A549 (cell line): ENCODE results near the gene FAM174C. TPM values are rescaled to one million over a fixed set of nuclear protein-coding genes. Genes with fewer than 3 reads are reported as not detected.

ENCODE experiments used
- ATAC-seq, 2 experiments: fragments of 200-7000 bp in 1 of 2; fragments of >200 bp in 1 of 2; cut with Nextera tagmentation in 1 of 2; cut with Tn5 transposase in 1 of 2; 3 replicates each; pipeline versions ENCODE4 v1.8.0 to v1.9.1; 2018 to 2020; ENCODE audit warnings: mild to moderate bottlenecking in 1 of 2, moderate library complexity in 1 of 2
- CTCF ChIA-PET: fragments of 300-600 bp; sonication (Branson Sonifier 250); formaldehyde crosslinking; extraction: SDS; loops from one replicate; lab custom pipeline; 2021; ENCODE audit warnings: antibody characterized with exemption, inconsistent platforms; lab: Yijun Ruan, JAX
- POLR2A ChIA-PET: fragments of 350-600 bp; formaldehyde crosslinking; extraction: SDS; loops from one replicate; lab custom pipeline; 2021; ENCODE audit warnings: antibody characterized with exemption, inconsistent platforms; lab: Yijun Ruan, JAX
- DNase-seq, 2 experiments: peaks; one replicate each; pipeline versions ENCODE4 v3.0.0 to v3.0.0-alpha.2; 2011 to 2016; ENCODE audit warnings: low read depth in 1 of 2, low spot score in 1 of 2
- FAIRE-seq: peaks from 2 replicates; lab custom pipeline; 2011; peaks lifted over from hg19 to GRCh38; lab: Jason Lieb, UNC
- H3K27ac ChIP-seq, 2 experiments: fragments of >200 bp; sonication (Bioruptor Twin); formaldehyde crosslinking; 3 replicates each; pipeline ENCODE4 v1.5.1; 2016 to 2017
- H3K4me1 ChIP-seq: fragments of >200 bp; sonication (Bioruptor Twin); formaldehyde crosslinking; 3 replicates; pipeline ENCODE4 v1.6.1; 2016
- H3K4me2 ChIP-seq: fragments of >200 bp; sonication (Bioruptor Twin); formaldehyde crosslinking; 3 replicates; pipeline ENCODE4 v1.6.1; 2016
- H3K4me3 ChIP-seq: fragments of >200 bp; sonication (Bioruptor Twin); formaldehyde crosslinking; 3 replicates; pipeline ENCODE4 v1.5.1; 2016
- H3K9me3 ChIP-seq: fragments of >200 bp; sonication (Bioruptor Twin); formaldehyde crosslinking; 3 replicates; pipeline ENCODE4 v1.6.1; 2016
- ATOH8 ChIP-seq: fragments of 250-450 bp; sonication (Bioruptor Pico); IDR thresholded peaks from 2 replicates; pipeline ENCODE4 v1.5.0; 2020; ENCODE audit warnings: low read depth, mild to moderate bottlenecking, moderate library complexity
- CBX2 ChIP-seq: fragments of 200-600 bp; sonication (generic); IDR thresholded peaks from 2 replicates; pipeline ENCODE4 v1.6.1; 2016; ENCODE audit warnings: low read depth, mild to moderate bottlenecking, borderline replicate concordance
- CHD4 ChIP-seq: fragments of 200-600 bp; sonication (generic); IDR thresholded peaks from 2 replicates; pipeline ENCODE4 v1.6.1; 2016; ENCODE audit warnings: antibody characterized with exemption, mild to moderate bottlenecking, borderline replicate concordance
- EHMT2 ChIP-seq: fragments of 200-600 bp; sonication (generic); IDR thresholded peaks from 2 replicates; pipeline ENCODE4 v1.6.1; 2016; ENCODE audit warnings: antibody characterized with exemption, low read depth, mild to moderate bottlenecking, moderate library complexity
- ELK1 ChIP-seq: fragments of 150-350 bp; IDR thresholded peaks from 2 replicates; pipeline ENCODE4 v1.6.1; 2014; ENCODE audit warnings: low read depth, mild to moderate bottlenecking, low read length
- EP300 ChIP-seq, 2 experiments: fragments of >200 bp; sonication (Bioruptor Twin); formaldehyde crosslinking; IDR thresholded peaks; 2 replicates in 1 of 2; 3 replicates in 1 of 2; pipeline ENCODE4 v1.6.1; 2016 to 2017
- ESRRA ChIP-seq: fragments of 150-350 bp; IDR thresholded peaks from 2 replicates; pipeline ENCODE4 v1.6.1; 2014; ENCODE audit warnings: mild to moderate bottlenecking, low read length, borderline replicate concordance
- FOXS1 ChIP-seq: fragments of 250-450 bp; sonication (Bioruptor Pico); IDR thresholded peaks from 2 replicates; pipeline ENCODE4 v1.5.0; 2020; ENCODE audit warnings: mild to moderate bottlenecking, moderate library complexity
- HOXB5 ChIP-seq: fragments of 250-450 bp; sonication (Bioruptor Pico); IDR thresholded peaks from 2 replicates; pipeline ENCODE4 v1.5.0; 2020; ENCODE audit warnings: mild to moderate bottlenecking, moderate library complexity
- JUNB ChIP-seq: fragments of >200 bp; sonication (Bioruptor Twin); formaldehyde crosslinking; IDR thresholded peaks from 2 replicates; pipeline ENCODE4 v1.6.1; 2016
- KDM1A ChIP-seq: fragments of 200-600 bp; sonication (generic); IDR thresholded peaks from 2 replicates; pipeline ENCODE4 v1.6.1; 2016; ENCODE audit warnings: low read depth, mild to moderate bottlenecking
- KDM5A ChIP-seq: fragments of 200-600 bp; sonication (generic); IDR thresholded peaks from 2 replicates; pipeline ENCODE4 v1.6.1; 2016; ENCODE audit warnings: antibody characterized with exemption, mild to moderate bottlenecking
- MAFK ChIP-seq: fragments of 450-650 bp; IDR thresholded peaks from 2 replicates; pipeline ENCODE4 v1.6.1; 2014; ENCODE audit not compliant: partially characterized antibody
- NPAS2 ChIP-seq: fragments of 250-450 bp; sonication (Bioruptor Pico); IDR thresholded peaks from 2 replicates; pipeline ENCODE4 v1.8.0; 2022; ENCODE audit warnings: mild to moderate bottlenecking, moderate library complexity, borderline replicate concordance
- POLR2AphosphoS2 ChIP-seq: conservative IDR thresholded peaks from 2 replicates; pipeline ENCODE4 v1.6.1; 2012; ENCODE audit warnings: low read length, improper control_type of control experiment, inconsistent platforms
- RARB ChIP-seq: fragments of 250-450 bp; sonication (Bioruptor Pico); IDR thresholded peaks from 2 replicates; pipeline ENCODE4 v1.8.0; 2021; ENCODE audit warnings: mild to moderate bottlenecking, moderate library complexity
- RFX5 ChIP-seq: fragments of 450-650 bp; IDR thresholded peaks from 2 replicates; pipeline ENCODE4 v1.7.1; 2014; ENCODE audit warnings: antibody characterized with exemption, mild to moderate bottlenecking, moderate library complexity
- RNF2 ChIP-seq: fragments of 200-600 bp; sonication (generic); IDR thresholded peaks from 2 replicates; pipeline ENCODE4 v1.6.1; 2016; ENCODE audit warnings: low read depth, mild to moderate bottlenecking, antibody characterized with exemption, moderate library complexity, borderline replicate concordance
- SREBF2 ChIP-seq: fragments of 450-650 bp; IDR thresholded peaks from 2 replicates; pipeline ENCODE4 v1.6.1; 2014; ENCODE audit warnings: mild to moderate bottlenecking, moderate library complexity
- TFCP2L1 ChIP-seq: fragments of 250-450 bp; sonication (Bioruptor Pico); IDR thresholded peaks from 2 replicates; pipeline ENCODE4 v1.5.0; 2021; ENCODE audit warnings: mild to moderate bottlenecking
- TP53 ChIP-seq: fragments of 250-450 bp; sonication (Bioruptor Pico); IDR thresholded peaks from 2 replicates; pipeline ENCODE4 v1.5.0; 2021; ENCODE audit warnings: mild to moderate bottlenecking, moderate library complexity
- ZC3H11A ChIP-seq: fragments of 450-650 bp; IDR thresholded peaks from 2 replicates; pipeline ENCODE4 v1.6.1; 2014; ENCODE audit warnings: antibody characterized with exemption, mild to moderate bottlenecking
- ZSCAN20 ChIP-seq: fragments of 250-450 bp; sonication (Bioruptor Pico); IDR thresholded peaks from 2 replicates; pipeline ENCODE4 v1.8.0; 2022; ENCODE audit warnings: mild to moderate bottlenecking, moderate library complexity
- WGBS: methylation state at CpG from one replicate; pipeline ENCODE4 v1.1.6; 2017; ENCODE audit errors: missing lambda C conversion rate; 5-methylcytosine and 5-hydroxymethylcytosine counted together
- polyA plus RNA-seq, 4 experiments: library from polyadenylated mRNA; depleted of rRNA in 3 of 4; stranded (reverse); fragments of >200 nt; fragmentation: RNase III in 1 of 4; extraction: RNeasy Plus Mini Kit Qiagen cat#74134 plus additional on column Dnase treatment in 1 of 4; gene quantifications; 2 replicates in 3 of 4; 3 replicates in 1 of 4; pipeline ENCODE4 v1.2.3, GENCODE V29; 2011 to 2017
- TF ChIP-seq, protein P1 (sequence below): IDR thresholded peaks from 2 replicates; pipeline ENCODE4 v1.6.1; 2012
- TF ChIP-seq, protein P2 (sequence below): fragments of 200-600 bp; sonication (generic); IDR thresholded peaks from 2 replicates; pipeline ENCODE4 v1.6.1; 2016; ENCODE audit warnings: antibody characterized with exemption, mild to moderate bottlenecking, moderate library complexity

Gene FAM174C
- polyA plus RNA-seq, 2 of the 4 experiments (the other 2 are of a cell fraction): 24.8 to 37.1 TPM

GRCh38 chr19:1316466-1316865 lies 41.1 kb downstream of the FAM174C start (continued):
- TF ChIP-seq ATOH8 (CRISPR knock-in tag): no peak
- no peak for TF ChIP-seq SREBF2
- TF ChIP-seq ZC3H11A: no peak
- no peak for TF ChIP-seq POLR2AphosphoS2

GRCh38 chr19:1317274-1318003 lies 42.1 kb downstream of the FAM174C start:
- H3K4me1 ChIP-seq: peaks cover 27% of the 10 kb centered on the region
- TF ChIP-seq KDM1A (no peak), EP300 (IDR thresholded peaks at IDR 0.05) (no peak), ELK1 (no peak), MAFK (no peak), KDM5A (no peak), RNF2 (no peak), CBX2 (no peak), FOXS1 (CRISPR knock-in tag) (no peak), TP53 (CRISPR knock-in tag) (no peak), RFX5 (no peak), NPAS2 (no peak), JUNB (no peak)
- TF ChIP-seq, protein P1, sequence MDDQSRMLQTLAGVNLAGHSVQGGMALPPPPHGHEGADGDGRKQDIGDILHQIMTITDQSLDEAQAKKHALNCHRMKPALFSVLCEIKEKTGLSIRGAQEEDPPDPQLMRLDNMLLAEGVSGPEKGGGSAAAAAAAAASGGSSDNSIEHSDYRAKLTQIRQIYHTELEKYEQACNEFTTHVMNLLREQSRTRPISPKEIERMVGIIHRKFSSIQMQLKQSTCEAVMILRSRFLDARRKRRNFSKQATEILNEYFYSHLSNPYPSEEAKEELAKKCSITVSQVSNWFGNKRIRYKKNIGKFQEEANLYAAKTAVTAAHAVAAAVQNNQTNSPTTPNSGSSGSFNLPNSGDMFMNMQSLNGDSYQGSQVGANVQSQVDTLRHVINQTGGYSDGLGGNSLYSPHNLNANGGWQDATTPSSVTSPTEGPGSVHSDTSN: no peak
- TF ChIP-seq, all 56 proteins: peak for 0
- DNase-seq (no peak), ATAC-seq (no peak), FAIRE-seq (no peak)
- H3K9me3 ChIP-seq: no peaks in the 10 kb centered on the region
- H3K27ac ChIP-seq: no peak overlapping the region
- POLR2A ChIA-PET: no interaction called here
- no peak overlapping the region for H3K4me2 ChIP-seq
- CTCF ChIA-PET: interaction anchor here (1.3 to 5.0 kb wide), 6 partner anchors 10 to 73 kb away, joined by 4 to 29 read pairs (median 8); no protein-coding TSS in a partner anchor
- 76% methylated on average over 17 of the region's 17 CpGs for WGBS
- H3K4me3 ChIP-seq: no peak overlapping the region

DNA sequence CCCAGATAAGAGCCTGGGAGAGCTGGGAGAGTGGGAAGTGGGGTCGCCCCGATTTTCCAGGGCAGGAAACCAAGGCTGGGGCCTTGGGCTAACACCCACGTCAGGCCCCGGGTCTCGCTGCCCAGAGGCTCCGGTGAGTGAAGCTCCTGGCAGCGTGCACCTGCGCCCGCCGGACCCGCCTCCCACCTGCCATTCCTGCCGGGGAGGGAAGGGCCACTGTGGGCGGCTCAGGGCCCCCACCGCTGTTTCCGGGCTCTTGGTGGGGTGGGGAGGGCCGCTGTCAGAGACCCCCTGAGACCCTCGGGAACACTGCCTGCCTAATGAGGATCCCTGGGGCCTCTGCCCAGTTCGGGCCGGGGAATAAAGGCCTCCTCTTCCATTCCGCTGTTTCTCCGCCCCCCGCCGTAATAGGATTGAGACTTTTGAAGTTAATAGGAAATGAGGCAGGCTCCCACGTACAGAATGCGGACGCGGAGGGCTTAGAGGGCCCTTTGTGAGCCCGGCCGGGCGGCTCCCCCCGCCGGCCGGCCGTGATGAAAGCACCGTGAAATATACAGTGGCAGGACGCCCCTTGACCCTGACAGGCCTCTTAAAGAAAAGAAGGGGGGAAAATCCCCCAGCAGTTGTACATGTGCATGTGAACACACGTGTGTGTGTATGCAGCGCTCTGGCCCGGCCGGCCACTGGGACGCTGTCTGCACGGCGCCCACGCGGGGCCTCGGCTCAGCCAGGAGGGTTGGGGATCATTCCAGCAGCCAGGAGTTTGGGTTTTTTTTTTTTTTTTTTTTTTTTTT lies 43.5 kb downstream of the FAM174C start:
- ATAC-seq (no peak), DNase-seq (no peak), FAIRE-seq (no peak)
- WGBS: 80% methylated on average over 34 of the region's 46 CpGs
- peaks cover 13% of the 10 kb centered on the region for H3K4me1 ChIP-seq
- POLR2A ChIA-PET: no interaction called here
- H3K9me3 ChIP-seq: no peaks in the 10 kb centered on the region
- H3K4me3 ChIP-seq: no peak overlapping the region
- H3K27ac ChIP-seq: no peak overlapping the region
- H3K4me2 ChIP-seq: no peak overlapping the region
- CTCF ChIA-PET: interaction anchor here (0.7 kb wide), 1 partner anchor 39 kb away, joined by 3 read pairs; no protein-coding TSS in a partner anchor
- TF ChIP-seq ELK1: no peak
- TF ChIP-seq EHMT2: no peak
- no peak for TF ChIP-seq ESRRA
- no peak for TF ChIP-seq CHD4
- no peak for TF ChIP-seq TFCP2L1 (CRISPR knock-in tag)
- no peak for TF ChIP-seq HOXB5 (CRISPR knock-in tag)
- TF ChIP-seq RNF2: no peak
- TF ChIP-seq POLR2AphosphoS2: no peak
- no peak for TF ChIP-seq ZSCAN20
- TF ChIP-seq, protein P2, sequence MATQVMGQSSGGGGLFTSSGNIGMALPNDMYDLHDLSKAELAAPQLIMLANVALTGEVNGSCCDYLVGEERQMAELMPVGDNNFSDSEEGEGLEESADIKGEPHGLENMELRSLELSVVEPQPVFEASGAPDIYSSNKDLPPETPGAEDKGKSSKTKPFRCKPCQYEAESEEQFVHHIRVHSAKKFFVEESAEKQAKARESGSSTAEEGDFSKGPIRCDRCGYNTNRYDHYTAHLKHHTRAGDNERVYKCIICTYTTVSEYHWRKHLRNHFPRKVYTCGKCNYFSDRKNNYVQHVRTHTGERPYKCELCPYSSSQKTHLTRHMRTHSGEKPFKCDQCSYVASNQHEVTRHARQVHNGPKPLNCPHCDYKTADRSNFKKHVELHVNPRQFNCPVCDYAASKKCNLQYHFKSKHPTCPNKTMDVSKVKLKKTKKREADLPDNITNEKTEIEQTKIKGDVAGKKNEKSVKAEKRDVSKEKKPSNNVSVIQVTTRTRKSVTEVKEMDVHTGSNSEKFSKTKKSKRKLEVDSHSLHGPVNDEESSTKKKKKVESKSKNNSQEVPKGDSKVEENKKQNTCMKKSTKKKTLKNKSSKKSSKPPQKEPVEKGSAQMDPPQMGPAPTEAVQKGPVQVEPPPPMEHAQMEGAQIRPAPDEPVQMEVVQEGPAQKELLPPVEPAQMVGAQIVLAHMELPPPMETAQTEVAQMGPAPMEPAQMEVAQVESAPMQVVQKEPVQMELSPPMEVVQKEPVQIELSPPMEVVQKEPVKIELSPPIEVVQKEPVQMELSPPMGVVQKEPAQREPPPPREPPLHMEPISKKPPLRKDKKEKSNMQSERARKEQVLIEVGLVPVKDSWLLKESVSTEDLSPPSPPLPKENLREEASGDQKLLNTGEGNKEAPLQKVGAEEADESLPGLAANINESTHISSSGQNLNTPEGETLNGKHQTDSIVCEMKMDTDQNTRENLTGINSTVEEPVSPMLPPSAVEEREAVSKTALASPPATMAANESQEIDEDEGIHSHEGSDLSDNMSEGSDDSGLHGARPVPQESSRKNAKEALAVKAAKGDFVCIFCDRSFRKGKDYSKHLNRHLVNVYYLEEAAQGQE: no peak
- TF ChIP-seq RARB: no peak
